Activated T-helper 2 cell treated with anti-CD3 and anti-CD28 coated beads, Interferon-gamma antibody, Interleukin-2, Interleukin-4, amounts not matched to agents 10 μg/mL and 5 μg/mL and 100 μg/mL, durations not matched to agents 14 hours and 24 hours and 36 hours (primary cell): ENCODE data around the gene POP4. TPM values are rescaled to one million over a fixed set of nuclear protein-coding genes. Genes with fewer than 3 reads are reported as not detected.
A peak's percentile ranks its signal among the peaks of the same experiment; 100 is the strongest.

Experiments used
- DNase-seq: peaks from one replicate; pipeline ENCODE4 v3.0.0; 2021; ENCODE audit warnings: low spot score
- H3K27ac Mint-ChIP-seq: one replicate; pipeline ENCODE4 v1.8.0; 2021; ENCODE audit warnings: mixed read lengths
- H3K27me3 Mint-ChIP-seq: one replicate; pipeline ENCODE4 v1.8.0; 2021; ENCODE audit warnings: low read depth, mixed read lengths
- H3K36me3 Mint-ChIP-seq: one replicate; pipeline ENCODE4 v1.8.0; 2021; ENCODE audit warnings: low read depth, mixed read lengths
- H3K4me1 Mint-ChIP-seq: one replicate; pipeline ENCODE4 v1.8.0; 2021; ENCODE audit warnings: low read depth, mixed read lengths
- H3K4me3 Mint-ChIP-seq: one replicate; pipeline ENCODE4 v1.8.0; 2021; ENCODE audit warnings: low read depth, mild to moderate bottlenecking, moderate library complexity, mixed read lengths
- H3K9me3 Mint-ChIP-seq: one replicate; pipeline ENCODE4 v1.8.0; 2021; ENCODE audit warnings: mixed read lengths
- intact Hi-C: fragments of 100-400 bp; cut with micrococcal nuclease; formaldehyde crosslinking; loops from one replicate; pipeline ENCODE4 v1.15.1; 2023
- total RNA-seq: library from RNA; stranded (reverse); gene quantifications from 2 replicates; pipeline ENCODE4 v1.2.3, GENCODE V29; 2022

The POP4 gene
- total RNA-seq, 1 donor from 2014 or later, result 105 TPM

DNA sequence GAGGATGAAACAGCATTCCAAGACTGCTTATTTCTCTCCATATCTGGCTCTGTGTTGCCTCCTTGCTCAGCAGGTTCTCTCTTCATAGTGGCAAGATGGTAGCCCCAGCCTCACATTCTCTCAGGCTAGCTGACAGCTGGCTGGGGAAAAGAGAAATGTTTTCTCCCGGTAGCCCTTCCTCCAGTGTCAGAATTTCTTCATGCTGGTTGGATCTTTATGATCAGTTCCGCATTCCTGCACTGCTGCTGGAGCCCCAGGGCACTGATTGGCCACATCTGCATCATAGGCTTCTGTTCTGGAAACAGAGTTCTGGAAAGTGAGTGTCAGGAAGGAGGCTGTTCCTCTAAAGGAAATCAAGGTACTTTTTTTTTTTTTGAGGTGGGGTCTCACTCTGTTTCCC lies 24.6 kb downstream of the POP4 start:
- intact Hi-C loops, result no loop called here
- no peak for DNase-seq
- Mint-ChIP-seq H3K4me3 (no peak overlapping the region), H3K27me3 (no peaks in the 10 kb centered on the region), H3K4me1 (no peaks in the 10 kb centered on the region), H3K9me3 (no peaks in the 10 kb centered on the region), H3K36me3 (no peaks in the 10 kb centered on the region), H3K27ac (no peak overlapping the region)

DNA sequence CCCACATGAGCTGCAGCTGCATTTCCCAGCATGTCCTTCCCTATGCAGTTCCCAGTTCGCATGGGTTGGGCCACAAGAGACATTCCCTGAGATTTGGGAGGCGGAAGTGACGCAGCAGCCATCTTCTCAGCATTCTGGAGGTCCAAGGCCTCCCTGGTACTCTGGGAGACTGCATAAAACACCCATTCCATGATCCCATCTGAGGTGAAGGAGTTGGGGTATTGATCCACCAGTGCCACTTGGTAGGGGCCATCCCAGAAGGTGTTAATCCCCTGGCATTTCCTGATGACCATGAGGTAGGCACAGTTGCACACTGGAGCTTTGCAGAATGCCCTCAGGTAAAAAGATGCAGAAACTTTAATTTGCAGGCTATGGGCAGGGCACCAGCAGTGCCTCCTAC lies 25.4 kb downstream of the POP4 start:
- Mint-ChIP-seq H3K9me3 (no peaks in the 10 kb centered on the region), H3K27me3 (no peaks in the 10 kb centered on the region), H3K4me3 (no peak overlapping the region), H3K4me1 (no peaks in the 10 kb centered on the region), H3K27ac (no peak overlapping the region), H3K36me3 (no peaks in the 10 kb centered on the region)
- no peak for DNase-seq
- intact Hi-C loops, result no loop called here

DNA sequence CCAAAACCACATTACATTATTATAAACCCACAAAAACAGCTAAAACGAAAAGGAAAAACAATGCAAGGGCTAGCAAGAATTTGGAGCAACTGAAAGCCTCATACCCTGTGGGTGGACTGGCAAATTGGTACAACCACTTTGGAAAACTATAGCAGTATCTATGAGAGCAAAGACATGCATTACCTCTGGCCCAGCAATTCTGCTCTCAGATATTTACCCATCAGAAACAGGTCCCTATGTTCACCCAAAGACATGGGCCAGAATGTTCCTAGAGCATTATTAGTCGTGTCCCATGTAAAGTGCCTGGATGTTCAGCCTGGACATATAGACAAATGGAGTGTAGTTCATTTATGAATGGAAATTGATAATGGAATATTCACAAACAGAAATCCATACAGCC lies 27.9 kb downstream of the POP4 start:
- no peaks in the 10 kb centered on the region for H3K4me1 Mint-ChIP-seq
- no peak overlapping the region for H3K4me3 Mint-ChIP-seq
- intact Hi-C loops, result no loop called here
- H3K27ac Mint-ChIP-seq, result no peak overlapping the region
- DNase-seq, result no peak
- no peaks in the 10 kb centered on the region for H3K36me3 Mint-ChIP-seq
- H3K9me3 Mint-ChIP-seq, result no peaks in the 10 kb centered on the region
- no peaks in the 10 kb centered on the region for H3K27me3 Mint-ChIP-seq

DNA sequence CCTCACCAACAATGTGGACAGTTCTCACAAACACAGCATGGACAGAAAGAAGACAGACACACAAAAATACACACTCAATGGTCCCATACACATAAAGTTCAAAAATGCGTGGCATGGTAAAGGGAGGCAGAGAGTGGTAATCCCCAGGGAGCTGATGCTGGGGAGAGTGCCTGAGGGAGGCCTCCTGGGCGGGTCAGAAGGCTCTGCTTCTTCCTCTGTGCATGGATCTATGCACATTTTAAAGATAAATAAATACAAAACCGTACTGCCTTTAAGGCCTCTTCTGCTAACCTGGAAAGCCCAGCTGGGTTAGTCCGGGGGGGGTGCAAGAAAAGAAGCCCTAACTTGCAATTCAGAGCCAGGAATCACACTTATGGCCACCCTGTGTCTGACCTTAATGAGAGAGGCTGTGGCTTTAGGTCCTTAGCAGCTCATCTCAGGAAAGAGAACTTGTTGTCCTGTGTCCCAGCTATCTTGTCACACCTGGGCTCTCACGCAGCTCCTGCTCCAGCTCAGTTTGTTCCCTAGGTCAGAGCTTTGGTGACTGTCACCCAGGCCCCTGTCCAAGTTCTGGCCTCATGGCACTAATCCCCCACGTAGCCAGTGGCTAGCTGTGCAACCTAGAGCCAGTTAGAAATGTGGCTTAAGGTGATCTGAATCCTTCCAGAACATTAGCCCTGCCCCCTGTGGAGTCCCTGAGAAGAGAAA lies 28.5 kb downstream of the POP4 start:
- Mint-ChIP-seq H3K36me3 (no peaks in the 10 kb centered on the region), H3K9me3 (no peaks in the 10 kb centered on the region), H3K27me3 (no peaks in the 10 kb centered on the region), H3K4me3 (no peak overlapping the region), H3K27ac (no peak overlapping the region), H3K4me1 (no peaks in the 10 kb centered on the region)
- intact Hi-C loops, result no loop called here
- DNase-seq, result no peak

DNA sequence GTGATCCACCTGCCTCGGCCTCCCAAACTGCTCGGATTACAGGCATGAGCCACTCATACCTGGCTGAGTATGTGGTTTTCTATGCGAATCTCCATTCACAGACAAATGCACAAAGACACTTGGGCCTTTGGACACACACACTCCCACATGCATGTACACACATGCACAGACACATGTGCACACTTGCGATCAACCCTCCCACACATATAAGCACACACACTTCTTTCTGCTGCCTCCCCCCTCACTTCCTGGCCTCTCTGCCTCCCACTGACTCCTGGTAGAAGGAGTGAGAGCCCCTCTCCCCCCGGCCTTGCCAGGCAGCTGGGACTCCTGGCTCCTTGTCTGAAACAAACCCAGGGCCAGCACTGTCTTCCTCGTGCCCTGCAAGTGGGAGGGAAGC lies 29.9 kb downstream of the POP4 start:
- DNase-seq, result no peak
- no peaks in the 10 kb centered on the region for H3K4me1 Mint-ChIP-seq
- no peaks in the 10 kb centered on the region for H3K36me3 Mint-ChIP-seq
- H3K9me3 Mint-ChIP-seq, result no peaks in the 10 kb centered on the region
- intact Hi-C loops, result no loop called here
- H3K27me3 Mint-ChIP-seq, result peaks cover 1% of the 10 kb centered on the region
- H3K27ac Mint-ChIP-seq, result no peak overlapping the region
- H3K4me3 Mint-ChIP-seq, result no peak overlapping the region

DNA sequence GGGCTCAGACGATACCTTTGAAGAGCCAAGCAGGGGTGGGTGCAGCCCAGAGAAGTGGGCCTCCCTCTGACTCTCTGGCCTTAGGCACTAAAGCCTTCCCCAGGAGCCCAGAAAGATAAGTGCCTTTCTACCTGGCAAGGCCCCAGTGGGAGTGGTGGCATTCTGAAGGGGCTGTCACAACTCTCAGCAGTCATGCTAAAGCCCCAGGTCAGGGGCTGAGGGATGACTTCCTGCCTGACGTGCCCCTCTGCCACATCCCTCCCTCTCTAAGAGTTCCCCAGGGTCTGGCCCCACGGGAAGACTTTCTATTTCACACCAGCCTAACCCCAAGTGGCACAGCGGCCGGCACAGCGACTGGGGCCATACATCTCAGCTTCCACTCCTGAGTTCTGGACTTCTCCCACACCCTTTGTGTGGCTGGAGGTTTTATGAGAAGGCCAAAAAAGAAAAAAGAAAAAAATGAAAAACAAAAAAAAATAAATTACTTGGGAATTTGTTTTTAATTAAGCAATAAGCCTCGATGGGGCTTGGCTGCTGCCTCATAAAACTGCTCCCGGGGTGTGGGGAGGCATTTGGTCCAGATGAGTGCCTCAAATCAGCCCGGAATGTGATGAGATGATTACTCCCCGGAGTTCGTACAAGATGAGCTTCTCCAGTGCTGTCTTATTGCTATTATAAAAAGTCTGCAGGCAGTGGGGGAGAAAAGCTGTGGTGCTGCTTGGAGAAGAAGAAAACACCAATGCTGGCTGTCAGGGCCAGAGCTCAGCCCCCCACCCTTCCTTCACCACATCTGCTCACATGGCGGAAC lies 30.7 kb downstream of the POP4 start:
- Mint-ChIP-seq H3K27ac (no peak overlapping the region), H3K36me3 (no peaks in the 10 kb centered on the region), H3K4me3 (no peak overlapping the region), H3K4me1 (peaks cover 2% of the 10 kb centered on the region), H3K27me3 (peaks cover 5% of the 10 kb centered on the region), H3K9me3 (no peaks in the 10 kb centered on the region)
- intact Hi-C loops, result no loop called here
- no peak for DNase-seq

DNA sequence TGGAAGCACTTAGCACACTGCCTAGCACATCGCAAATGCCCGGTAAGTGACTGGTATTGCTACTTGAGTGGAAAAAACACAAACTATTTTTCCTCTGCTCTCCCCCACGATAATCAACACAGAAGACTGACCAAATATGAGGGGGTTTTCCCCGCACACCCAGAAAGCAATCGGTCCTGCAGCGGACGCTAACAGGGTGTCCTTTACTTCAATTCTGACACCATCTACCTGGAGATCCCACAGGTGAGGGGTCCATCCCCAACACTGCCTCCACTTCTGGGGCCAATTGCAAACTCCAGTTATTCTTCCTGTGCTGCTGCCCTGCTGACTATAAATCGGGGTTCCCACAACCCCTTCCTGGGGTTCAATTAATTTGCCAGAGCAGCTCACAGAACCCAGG lies 33.0 kb downstream of the POP4 start:
- Mint-ChIP-seq H3K9me3 (no peaks in the 10 kb centered on the region), H3K27me3 (peaks cover 13% of the 10 kb centered on the region), H3K36me3 (no peaks in the 10 kb centered on the region), H3K4me1 (peaks cover 2% of the 10 kb centered on the region), H3K27ac (no peak overlapping the region), H3K4me3 (no peak overlapping the region)
- no peak for DNase-seq
- intact Hi-C loops, result no loop called here

DNA sequence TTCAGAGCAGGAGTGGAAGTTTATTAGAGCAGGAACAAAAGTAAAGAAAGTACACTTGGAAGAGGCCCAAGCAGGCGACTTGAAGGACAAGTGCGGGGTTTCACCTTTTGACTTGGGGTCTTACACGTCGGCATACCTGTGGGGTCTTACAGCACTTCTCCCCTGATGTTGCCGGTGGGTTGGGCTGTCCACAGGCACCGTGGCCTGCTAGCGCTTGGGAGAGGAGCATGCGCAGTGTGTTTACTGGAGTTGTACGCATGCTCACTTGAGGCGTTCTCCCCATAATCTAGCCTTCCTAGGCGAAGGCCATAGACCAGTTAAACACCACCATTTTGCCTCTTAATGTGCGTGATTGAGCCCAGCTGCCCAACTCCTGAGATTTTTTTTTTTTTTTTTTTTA lies 34.1 kb downstream of the POP4 start:
- H3K36me3 Mint-ChIP-seq, result no peaks in the 10 kb centered on the region
- H3K27me3 Mint-ChIP-seq, result peaks cover 13% of the 10 kb centered on the region
- intact Hi-C loops, result no loop called here
- H3K4me1 Mint-ChIP-seq, result peaks cover 7% of the 10 kb centered on the region
- no peak for DNase-seq
- H3K4me3 Mint-ChIP-seq, result no peak overlapping the region
- H3K9me3 Mint-ChIP-seq, result no peaks in the 10 kb centered on the region
- H3K27ac Mint-ChIP-seq, result no peak overlapping the region

DNA sequence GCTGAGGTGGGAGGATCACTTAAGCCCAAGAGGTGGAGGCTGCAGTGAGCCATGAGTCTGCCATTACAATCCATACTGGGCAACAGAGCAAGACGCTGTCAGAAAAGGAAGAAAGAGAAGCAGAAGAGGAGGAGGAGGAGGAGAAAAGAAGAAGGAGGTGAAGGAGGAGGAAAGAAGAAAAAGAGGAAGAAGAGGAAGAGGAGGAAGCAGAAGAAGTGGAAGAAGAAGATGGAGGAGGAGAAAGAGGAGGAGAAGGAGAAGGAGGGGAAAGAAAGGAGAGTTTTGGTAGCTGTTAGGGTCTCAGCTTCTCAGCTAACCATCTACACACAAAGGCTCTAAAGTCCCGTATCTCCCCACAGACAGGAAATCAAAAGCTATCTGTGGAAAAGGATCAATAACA lies 35.5 kb downstream of the POP4 start:
- H3K27ac Mint-ChIP-seq, result no peak overlapping the region
- peaks cover 13% of the 10 kb centered on the region for H3K27me3 Mint-ChIP-seq
- intact Hi-C loops, result no loop called here
- H3K36me3 Mint-ChIP-seq, result no peaks in the 10 kb centered on the region
- no peaks in the 10 kb centered on the region for H3K9me3 Mint-ChIP-seq
- peaks cover 19% of the 10 kb centered on the region for H3K4me1 Mint-ChIP-seq
- no peak overlapping the region for H3K4me3 Mint-ChIP-seq
- DNase-seq, result no peak

DNA sequence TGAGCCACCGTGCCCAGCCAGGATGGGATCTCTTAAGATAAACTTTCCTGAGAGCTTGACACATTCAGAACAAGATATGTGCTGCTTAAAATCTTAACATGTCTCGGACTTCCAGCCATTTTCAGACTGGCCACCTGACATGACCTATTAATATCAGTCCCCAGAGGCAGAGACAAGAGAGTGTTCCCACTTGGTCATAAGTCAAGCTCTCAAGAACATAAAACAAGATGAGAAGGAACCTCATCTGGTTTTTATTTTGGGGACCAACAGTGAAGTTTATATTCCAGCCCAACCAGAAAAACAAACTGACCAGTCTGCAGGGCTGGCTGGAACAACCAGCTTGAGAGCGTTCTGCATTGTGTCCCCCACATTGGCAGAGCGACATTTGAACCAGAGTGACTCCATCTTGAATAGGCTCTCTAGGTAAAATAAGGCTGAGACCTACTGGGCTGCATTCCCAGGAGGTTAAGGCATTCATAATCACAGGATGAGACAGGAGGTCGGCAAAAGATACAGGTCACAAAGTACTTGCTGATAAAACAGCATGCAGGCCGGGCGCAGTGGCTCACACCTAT lies 37.4 kb downstream of the POP4 start:
- no peak for DNase-seq
- peaks cover 13% of the 10 kb centered on the region for H3K27me3 Mint-ChIP-seq
- H3K4me3 Mint-ChIP-seq, result no peak overlapping the region
- no peaks in the 10 kb centered on the region for H3K36me3 Mint-ChIP-seq
- intact Hi-C loops, result no loop called here
- no peak overlapping the region for H3K27ac Mint-ChIP-seq
- H3K4me1 Mint-ChIP-seq, result peaks cover 19% of the 10 kb centered on the region
- no peaks in the 10 kb centered on the region for H3K9me3 Mint-ChIP-seq

DNA sequence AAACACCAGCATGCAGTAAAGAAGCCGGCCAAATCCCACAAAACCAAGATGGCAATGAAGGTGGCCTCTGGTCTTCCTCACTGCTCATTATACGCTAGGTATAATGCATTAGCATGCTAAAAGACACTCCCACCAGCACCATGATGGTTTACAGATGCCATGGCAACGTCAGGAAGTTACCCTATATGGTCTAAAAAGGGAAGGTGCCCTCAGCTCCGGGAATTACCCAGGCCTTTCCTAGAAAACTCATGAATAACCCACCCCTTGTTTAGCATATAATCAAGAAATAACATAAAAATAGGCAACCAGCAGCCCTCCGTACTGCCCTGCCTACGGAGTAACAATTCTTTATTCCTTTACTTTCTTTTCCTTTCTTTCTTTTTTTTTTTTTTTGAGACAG lies 38.1 kb downstream of the POP4 start:
- no peaks in the 10 kb centered on the region for H3K36me3 Mint-ChIP-seq
- no peaks in the 10 kb centered on the region for H3K9me3 Mint-ChIP-seq
- DNase-seq, result no peak
- peaks cover 13% of the 10 kb centered on the region for H3K27me3 Mint-ChIP-seq
- no peak overlapping the region for H3K27ac Mint-ChIP-seq
- peaks cover 19% of the 10 kb centered on the region for H3K4me1 Mint-ChIP-seq
- intact Hi-C loops, result no loop called here
- no peak overlapping the region for H3K4me3 Mint-ChIP-seq

DNA sequence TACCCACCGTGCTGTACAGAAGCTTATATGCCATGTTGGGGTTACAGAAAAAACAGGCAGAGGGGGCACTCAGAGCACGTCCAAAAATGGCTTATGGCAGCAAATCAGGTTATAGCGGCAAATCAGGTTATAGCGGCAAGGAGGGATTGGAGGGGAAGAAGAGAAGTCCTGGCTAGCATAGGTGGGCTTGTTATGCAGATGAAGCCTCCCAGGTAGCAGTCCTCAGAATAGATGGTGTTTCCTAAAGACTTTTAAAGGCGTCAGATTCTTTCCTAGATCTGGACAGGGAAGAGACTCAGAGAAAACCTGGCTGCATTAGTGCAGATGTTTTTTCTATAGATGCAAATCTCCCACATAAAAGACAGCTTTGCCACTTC lies 39.4 kb downstream of the POP4 start:
- Mint-ChIP-seq H3K9me3 (no peaks in the 10 kb centered on the region), H3K4me1 (peaks cover 19% of the 10 kb centered on the region), H3K4me3 (no peak overlapping the region), H3K27me3 (peaks cover 11% of the 10 kb centered on the region), H3K27ac (no peak overlapping the region), H3K36me3 (no peaks in the 10 kb centered on the region)
- DNase-seq, result no peak
- intact Hi-C loops, result no loop called here

DNA sequence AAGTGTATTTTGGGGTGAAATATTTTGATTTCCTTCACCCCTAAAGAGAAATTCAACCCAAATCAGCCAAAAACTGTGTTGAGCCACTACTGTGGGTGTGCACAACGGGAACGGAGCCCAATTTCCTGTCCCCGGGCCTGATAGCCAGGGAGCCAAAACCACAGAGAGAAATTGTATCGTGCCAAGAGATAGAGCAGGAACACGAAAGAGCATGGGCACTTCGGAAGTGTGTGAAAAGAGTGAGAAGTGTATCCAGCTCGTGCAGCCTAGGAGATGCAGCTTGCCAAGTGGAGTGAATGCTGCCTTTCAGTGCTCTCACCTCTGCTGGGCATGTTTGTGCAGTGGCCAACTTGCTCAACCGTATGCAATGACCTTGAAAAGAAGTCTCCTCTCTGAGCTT lies 39.8 kb downstream of the POP4 start:
- no peaks in the 10 kb centered on the region for H3K36me3 Mint-ChIP-seq
- intact Hi-C loops, result no loop called here
- H3K27ac Mint-ChIP-seq, result peak overlapping the region; percentile 18
- no peak for DNase-seq
- H3K4me3 Mint-ChIP-seq, result no peak overlapping the region
- H3K4me1 Mint-ChIP-seq, result peaks cover 19% of the 10 kb centered on the region
- peaks cover 11% of the 10 kb centered on the region for H3K27me3 Mint-ChIP-seq
- no peaks in the 10 kb centered on the region for H3K9me3 Mint-ChIP-seq
